ENCODE data around the gene FYTTD1.

DNA sequence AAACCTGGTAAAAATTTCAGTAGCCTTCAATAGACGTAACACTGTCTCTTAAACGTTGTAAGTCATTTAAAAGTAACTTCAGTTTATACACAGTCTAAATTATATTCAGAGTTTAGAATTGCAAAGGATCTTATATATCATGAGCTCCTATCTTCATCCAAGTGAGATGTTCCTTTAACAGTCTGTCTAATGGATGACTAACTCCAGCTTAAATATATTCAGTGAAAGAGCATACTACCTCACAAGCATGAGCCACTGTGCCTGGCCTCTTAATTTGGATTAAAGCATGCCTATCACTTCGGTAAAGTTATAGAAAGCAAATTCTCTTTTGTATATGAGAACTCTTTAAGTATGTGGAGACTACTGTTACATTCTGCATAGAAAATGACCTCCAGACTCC, 7.0 kb downstream of the FYTTD1 start:
- TF ChIP-seq, protein P1, sequence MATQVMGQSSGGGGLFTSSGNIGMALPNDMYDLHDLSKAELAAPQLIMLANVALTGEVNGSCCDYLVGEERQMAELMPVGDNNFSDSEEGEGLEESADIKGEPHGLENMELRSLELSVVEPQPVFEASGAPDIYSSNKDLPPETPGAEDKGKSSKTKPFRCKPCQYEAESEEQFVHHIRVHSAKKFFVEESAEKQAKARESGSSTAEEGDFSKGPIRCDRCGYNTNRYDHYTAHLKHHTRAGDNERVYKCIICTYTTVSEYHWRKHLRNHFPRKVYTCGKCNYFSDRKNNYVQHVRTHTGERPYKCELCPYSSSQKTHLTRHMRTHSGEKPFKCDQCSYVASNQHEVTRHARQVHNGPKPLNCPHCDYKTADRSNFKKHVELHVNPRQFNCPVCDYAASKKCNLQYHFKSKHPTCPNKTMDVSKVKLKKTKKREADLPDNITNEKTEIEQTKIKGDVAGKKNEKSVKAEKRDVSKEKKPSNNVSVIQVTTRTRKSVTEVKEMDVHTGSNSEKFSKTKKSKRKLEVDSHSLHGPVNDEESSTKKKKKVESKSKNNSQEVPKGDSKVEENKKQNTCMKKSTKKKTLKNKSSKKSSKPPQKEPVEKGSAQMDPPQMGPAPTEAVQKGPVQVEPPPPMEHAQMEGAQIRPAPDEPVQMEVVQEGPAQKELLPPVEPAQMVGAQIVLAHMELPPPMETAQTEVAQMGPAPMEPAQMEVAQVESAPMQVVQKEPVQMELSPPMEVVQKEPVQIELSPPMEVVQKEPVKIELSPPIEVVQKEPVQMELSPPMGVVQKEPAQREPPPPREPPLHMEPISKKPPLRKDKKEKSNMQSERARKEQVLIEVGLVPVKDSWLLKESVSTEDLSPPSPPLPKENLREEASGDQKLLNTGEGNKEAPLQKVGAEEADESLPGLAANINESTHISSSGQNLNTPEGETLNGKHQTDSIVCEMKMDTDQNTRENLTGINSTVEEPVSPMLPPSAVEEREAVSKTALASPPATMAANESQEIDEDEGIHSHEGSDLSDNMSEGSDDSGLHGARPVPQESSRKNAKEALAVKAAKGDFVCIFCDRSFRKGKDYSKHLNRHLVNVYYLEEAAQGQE (IDR thresholded peaks at IDR 0.05; ENCODE audit: low read depth), result no peak
- TF ChIP-seq RAD21 (IDR thresholded peaks at IDR 0.05; ENCODE audit: low read depth) (no peak), POLR2A (IDR thresholded peaks at IDR 0.05; ENCODE audit: borderline replicate concordance, extremely low read depth, insufficient read depth, insufficient read length) (no peak), FOSL1 (IDR thresholded peaks at IDR 0.05; ENCODE audit: low read depth) (no peak), YY1 (IDR thresholded peaks at IDR 0.05; ENCODE audit: extremely low read depth, insufficient replicate concordance, low read depth, low read length) (no peak), POLR2AphosphoS5 (IDR thresholded peaks at IDR 0.05; ENCODE audit: low read depth, low read length) (no peak), CEBPB (IDR thresholded peaks at IDR 0.05; ENCODE audit: low read depth) (no peak), EZH2phosphoT487 (IDR thresholded peaks at IDR 0.05; ENCODE audit: borderline replicate concordance) (no peak), ZFX (IDR thresholded peaks at IDR 0.05) (no peak), JUND (IDR thresholded peaks at IDR 0.05) (no peak), EZH2 (IDR thresholded peaks at IDR 0.05) (no peak), SP1 (IDR thresholded peaks at IDR 0.05; ENCODE audit: low read depth) (no peak)
- TF ChIP-seq, protein P2, sequence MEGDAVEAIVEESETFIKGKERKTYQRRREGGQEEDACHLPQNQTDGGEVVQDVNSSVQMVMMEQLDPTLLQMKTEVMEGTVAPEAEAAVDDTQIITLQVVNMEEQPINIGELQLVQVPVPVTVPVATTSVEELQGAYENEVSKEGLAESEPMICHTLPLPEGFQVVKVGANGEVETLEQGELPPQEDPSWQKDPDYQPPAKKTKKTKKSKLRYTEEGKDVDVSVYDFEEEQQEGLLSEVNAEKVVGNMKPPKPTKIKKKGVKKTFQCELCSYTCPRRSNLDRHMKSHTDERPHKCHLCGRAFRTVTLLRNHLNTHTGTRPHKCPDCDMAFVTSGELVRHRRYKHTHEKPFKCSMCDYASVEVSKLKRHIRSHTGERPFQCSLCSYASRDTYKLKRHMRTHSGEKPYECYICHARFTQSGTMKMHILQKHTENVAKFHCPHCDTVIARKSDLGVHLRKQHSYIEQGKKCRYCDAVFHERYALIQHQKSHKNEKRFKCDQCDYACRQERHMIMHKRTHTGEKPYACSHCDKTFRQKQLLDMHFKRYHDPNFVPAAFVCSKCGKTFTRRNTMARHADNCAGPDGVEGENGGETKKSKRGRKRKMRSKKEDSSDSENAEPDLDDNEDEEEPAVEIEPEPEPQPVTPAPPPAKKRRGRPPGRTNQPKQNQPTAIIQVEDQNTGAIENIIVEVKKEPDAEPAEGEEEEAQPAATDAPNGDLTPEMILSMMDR (IDR thresholded peaks at IDR 0.05 in 2 of 3, conservative IDR thresholded peaks at IDR 0.05 in 1 of 3; ENCODE audit: borderline replicate concordance in 1 of 3, insufficient read depth in 1 of 3, low read depth in 2 of 3, low read length in 2 of 3), result no peak
- TF ChIP-seq, protein P3, sequence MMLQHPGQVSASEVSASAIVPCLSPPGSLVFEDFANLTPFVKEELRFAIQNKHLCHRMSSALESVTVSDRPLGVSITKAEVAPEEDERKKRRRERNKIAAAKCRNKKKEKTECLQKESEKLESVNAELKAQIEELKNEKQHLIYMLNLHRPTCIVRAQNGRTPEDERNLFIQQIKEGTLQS (IDR thresholded peaks at IDR 0.05), result no peak

Measured in HCT116 (cell line).